IMR-90 (cell line): ENCODE measurements around the gene FBH1. TPM values are rescaled to one million over a fixed set of nuclear protein-coding genes. Genes with fewer than 3 reads are reported as not detected.

Source experiments
- ATAC-seq: fragments of 200-7000 bp; cut with Tn5 transposase; 2 replicates; pipeline ENCODE4 v1.9.1; 2020; ENCODE audit warnings: low read depth, mild to moderate bottlenecking, moderate library complexity
- BruUV-seq: library from RNA; stranded (reverse); fragments of 400-500 nt; replicated peaks from 2 replicates; lab custom pipeline; 2021; lab: Mats Ljungman, UMichigan
- CTCF ChIA-PET: fragments of 300-600 bp; formaldehyde crosslinking; extraction: SDS; loops from one replicate; lab custom pipeline; 2021; ENCODE audit warnings: antibody characterized with exemption; lab: Yijun Ruan, JAX
- POLR2A ChIA-PET: fragments of 300-600 bp; sonication (Branson Sonifier 250); formaldehyde crosslinking; loops from one replicate; lab custom pipeline; 2022; ENCODE audit warnings: antibody characterized with exemption; ENCODE audit not compliant: unreplicated experiment; lab: Charles Lee
- DNase-seq: peaks from one replicate; pipeline ENCODE4 v3.0.0; 2013
- H2AFZ ChIP-seq: replicated peaks from 2 replicates; pipeline ENCODE3; 2013; ENCODE audit warnings: low read length, mild to moderate bottlenecking; ENCODE audit not compliant: poor library complexity
- H2AK5ac ChIP-seq: 2 replicates; pipeline ENCODE4 v1.6.1; 2013; ENCODE audit warnings: low read depth, low read length, inconsistent platforms
- H2AK9ac ChIP-seq: replicated peaks from 2 replicates; pipeline ENCODE3; 2013; ENCODE audit warnings: mild to moderate bottlenecking, low read depth, low read length, moderate library complexity; ENCODE audit not compliant: poor library complexity
- H2BK120ac ChIP-seq: 2 replicates; pipeline ENCODE4 v1.6.1; 2013; ENCODE audit warnings: low read depth, low read length, inconsistent platforms
- H2BK15ac ChIP-seq: 3 replicates; pipeline ENCODE4 v1.6.1; 2013; ENCODE audit warnings: low read depth, low read length, inconsistent platforms
- H2BK20ac ChIP-seq: 2 replicates; pipeline ENCODE4 v1.6.1; 2013; ENCODE audit warnings: low read depth, mild to moderate bottlenecking, inconsistent platforms, low read length, moderate library complexity
- H2BK5ac ChIP-seq: 2 replicates; pipeline ENCODE4 v1.6.1; 2013; ENCODE audit warnings: mild to moderate bottlenecking, low read depth, low read length, inconsistent platforms; ENCODE audit not compliant: poor library complexity, severe bottlenecking
- H3K14ac ChIP-seq: replicated peaks from 2 replicates; pipeline ENCODE4 v1.6.1; 2013; ENCODE audit warnings: low read depth, low read length, inconsistent platforms
- H3K18ac ChIP-seq: 2 replicates; pipeline ENCODE4 v1.6.1; 2013; ENCODE audit warnings: low read depth, low read length, control low read depth
- H3K23ac ChIP-seq: 2 replicates; pipeline ENCODE4 v1.6.1; 2013; ENCODE audit warnings: low read depth, low read length, inconsistent platforms
- H3K27ac ChIP-seq: 2 replicates; pipeline ENCODE4 v1.5.1; 2013; ENCODE audit warnings: mild to moderate bottlenecking, control low read depth, low read length; ENCODE audit not compliant: insufficient read depth
- H3K27me3 ChIP-seq: 2 replicates; pipeline ENCODE4 v1.6.1; 2013; ENCODE audit warnings: low read length; ENCODE audit not compliant: control insufficient read depth, insufficient read depth
- H3K36me3 ChIP-seq: 2 replicates; pipeline ENCODE4 v1.6.1; 2013; ENCODE audit warnings: low read length, mixed read lengths; ENCODE audit not compliant: control insufficient read depth, insufficient read depth
- H3K4ac ChIP-seq: 2 replicates; pipeline ENCODE4 v1.6.1; 2013; ENCODE audit warnings: low read depth, low read length, inconsistent platforms
- H3K4me1 ChIP-seq: 2 replicates; pipeline ENCODE4 v1.6.1; 2013; ENCODE audit warnings: low read length, mixed read lengths; ENCODE audit not compliant: control insufficient read depth, insufficient read depth
- H3K4me2 ChIP-seq: 2 replicates; pipeline ENCODE4 v1.6.1; 2013; ENCODE audit warnings: low read depth, mild to moderate bottlenecking, control low read depth, low read length, moderate library complexity
- H3K4me3 ChIP-seq: 2 replicates; pipeline ENCODE4 v1.5.1; 2013; ENCODE audit warnings: low read depth, mild to moderate bottlenecking, control low read depth, low read length, moderate library complexity; ENCODE audit not compliant: insufficient read depth
- H3K56ac ChIP-seq: 2 replicates; pipeline ENCODE4 v1.6.1; 2013; ENCODE audit warnings: low read length, inconsistent platforms; ENCODE audit not compliant: insufficient read depth; ENCODE audit errors: extremely low read depth
- H3K79me1 ChIP-seq, 2 experiments: 2 replicates each; pipeline ENCODE4 v1.6.1; 2013; ENCODE audit warnings: low read length in 2 of 2, inconsistent platforms in 1 of 2, low read depth in 1 of 2
- H3K9ac ChIP-seq: 2 replicates; pipeline ENCODE4 v1.6.1; 2013; ENCODE audit warnings: low read depth, low read length, control low read depth
- H3K9me1 ChIP-seq: 2 replicates; pipeline ENCODE4 v1.6.1; 2013; ENCODE audit warnings: low read length, inconsistent platforms; ENCODE audit not compliant: insufficient read depth
- H3K9me3 ChIP-seq: 2 replicates; pipeline ENCODE4 v1.6.1; 2013; ENCODE audit warnings: low read length; ENCODE audit not compliant: control insufficient read depth, insufficient read depth
- H4K20me1 ChIP-seq: 2 replicates; pipeline ENCODE4 v1.6.1; 2013; ENCODE audit warnings: low read length, inconsistent platforms; ENCODE audit not compliant: insufficient read depth
- H4K5ac ChIP-seq: 2 replicates; pipeline ENCODE4 v1.6.1; 2013; ENCODE audit warnings: mild to moderate bottlenecking, low read depth, low read length, control low read depth
- H4K8ac ChIP-seq, 2 experiments: 2 replicates each; pipeline ENCODE4 v1.6.1; 2013; ENCODE audit warnings: low read depth in 2 of 2, low read length in 2 of 2, control low read depth in 1 of 2, inconsistent platforms in 1 of 2
- H4K91ac ChIP-seq: 2 replicates; pipeline ENCODE4 v1.6.1; 2013; ENCODE audit warnings: low read depth, low read length, inconsistent platforms; ENCODE audit not compliant: insufficient read depth
- CEBPB ChIP-seq: IDR thresholded peaks from 2 replicates; pipeline ENCODE4 v1.6.1; 2012; ENCODE audit warnings: low read depth, low read length, improper control_type of control experiment
- CTCF ChIP-seq: conservative IDR thresholded peaks from 2 replicates; pipeline ENCODE4 v1.5.1; 2012; ENCODE audit warnings: mild to moderate bottlenecking, low read depth, low read length, improper control_type of control experiment
- FOS ChIP-seq: fragments of 150-350 bp; IDR thresholded peaks from 2 replicates; pipeline ENCODE4 v1.6.1; 2016; ENCODE audit warnings: low read depth, low read length
- MXI1 ChIP-seq: IDR thresholded peaks from 2 replicates; pipeline ENCODE4 v1.6.1; 2012; ENCODE audit warnings: low read depth, mild to moderate bottlenecking, low read length, moderate library complexity, borderline replicate concordance
- NFE2L2 ChIP-seq: fragments of 150-350 bp; IDR thresholded peaks from 2 replicates; pipeline ENCODE4 v1.6.1; 2016; ENCODE audit warnings: low read depth, mild to moderate bottlenecking, low read length
- RAD21 ChIP-seq: IDR thresholded peaks from 2 replicates; pipeline ENCODE4 v1.6.1; 2012; ENCODE audit warnings: low read length, improper control_type of control experiment
- RCOR1 ChIP-seq: IDR thresholded peaks from 2 replicates; pipeline ENCODE4 v1.6.1; 2012; ENCODE audit warnings: mild to moderate bottlenecking, low read length, improper control_type of control experiment; ENCODE audit not compliant: insufficient replicate concordance
- RFX5 ChIP-seq: IDR thresholded peaks from 2 replicates; pipeline ENCODE4 v1.8.0; 2012; ENCODE audit warnings: low read depth, mild to moderate bottlenecking, low read length, moderate library complexity
- SMC3 ChIP-seq: fragments of 150-350 bp; IDR thresholded peaks from 2 replicates; pipeline ENCODE4 v1.6.1; 2016; ENCODE audit warnings: low read depth, mild to moderate bottlenecking, antibody characterized with exemption, low read length, moderate library complexity
- WGBS, 2 experiments: methylation state at CpG; one replicate each; pipeline versions ENCODE4 v1.1.5 to v1.1.7; 2013; ENCODE audit warnings: missing lambda C conversion rate in 2 of 2; ENCODE audit not compliant: insufficient read length in 1 of 2; ENCODE audit errors: extremely low coverage in 2 of 2; 5-methylcytosine and 5-hydroxymethylcytosine counted together
- dilution Hi-C: fragments of 300-500 bp; cut with HindIII; formaldehyde crosslinking; loops from one replicate; pipeline ENCODE4 v1.14.3; 2018; ENCODE audit warnings: low sequenced_read_pairs; ENCODE audit not compliant: unreplicated experiment
- in situ Hi-C: fragments of 300-500 bp; cut with MboI; formaldehyde crosslinking; loops from 3 replicates; pipeline ENCODE4 v1.14.3; 2019; ENCODE audit warnings: low sequenced_read_pairs, inconsistent platforms, mixed read lengths
- intact Hi-C: fragments of 100-400 bp; cut with micrococcal nuclease; formaldehyde crosslinking; loops from 2 replicates; pipeline ENCODE4 v1.10.0; 2022
- polyA plus RNA-seq, 3 experiments: library from polyadenylated mRNA; depleted of rRNA; stranded (reverse); fragments of >200 nt; gene quantifications; 2 replicates each; pipeline ENCODE4 v1.2.3, GENCODE V29; 2012; ENCODE audit warnings: low replicate concordance in 1 of 3
- total RNA-seq: library from RNA; depleted of rRNA; stranded (reverse); fragments of >200 nt; gene quantifications from 2 replicates; pipeline ENCODE4 v1.2.3, GENCODE V29; 2012

Gene FBH1
- total and polyA plus RNA-seq, 2 of the 4 experiments (the other 2 are of a cell fraction): 59.3 to 72.2 TPM

GRCh38 chr10:5935628-5936027 lies 45.6 kb downstream of the FBH1 start:
- H3K4me3 ChIP-seq: no peak overlapping the region
- H4K8ac ChIP-seq: no peak overlapping the region
- H3K56ac ChIP-seq: no peak overlapping the region
- no peaks in the 10 kb centered on the region for H3K27me3 ChIP-seq
- no peak overlapping the region for H2AFZ ChIP-seq
- H3K23ac ChIP-seq: no peak overlapping the region
- dilution Hi-C loops (no loop called here), in situ Hi-C loops (no loop called here), intact Hi-C loops (loop anchor here (1.0 kb wide), 1 partner anchor 8 kb away; no protein-coding TSS in a partner anchor)
- no peak overlapping the region for H2AK5ac ChIP-seq
- H3K4me2 ChIP-seq: no peak overlapping the region
- no peaks in the 10 kb centered on the region for H3K9me3 ChIP-seq
- H2BK120ac ChIP-seq: no peak overlapping the region
- H2BK20ac ChIP-seq: no peak overlapping the region
- no peak overlapping the region for H2BK5ac ChIP-seq
- H4K91ac ChIP-seq: no peak overlapping the region
- H2AK9ac ChIP-seq: no peak overlapping the region
- ATAC-seq: no peak
- H3K4ac ChIP-seq: no peak overlapping the region
- no peak overlapping the region for H3K9ac ChIP-seq
- TF ChIP-seq NFE2L2 (no peak), RCOR1 (no peak), FOS (no peak), RFX5 (no peak), CTCF (no peak), RAD21 (no peak), CEBPB (no peak), SMC3 (no peak), MXI1 (no peak)
- 84% methylated on average over 4 of the region's 10 CpGs; no CpG with 5 or more reads in 1 of the 2 experiments for WGBS, 2 experiments
- peaks cover 5 to 17% of the 10 kb centered on the region in 2 experiments for H3K79me1 ChIP-seq
- ChIA-PET CTCF (no interaction called here), POLR2A (interaction anchor here (0.5 kb wide), 1 partner anchor 510 kb away, joined by 3 read pairs; no protein-coding TSS in a partner anchor)
- no peak for DNase-seq
- BruUV-seq: no TSS peak
- no peak overlapping the region for H4K5ac ChIP-seq
- H3K9me1 ChIP-seq: 0 out of 2 replicates have a peak, but pooled peaks cover 7% of the 10 kb centered on the region
- H3K14ac ChIP-seq: no peak overlapping the region
- no peak overlapping the region for H3K18ac ChIP-seq
- H4K20me1 ChIP-seq: no peaks in the 10 kb centered on the region; the same call in 1 of the 2 replicates
- H3K27ac ChIP-seq: no peak overlapping the region
- no peaks in the 10 kb centered on the region for H3K4me1 ChIP-seq
- H2BK15ac ChIP-seq: no peak overlapping the region
- peaks cover 57% of the 10 kb centered on the region for H3K36me3 ChIP-seq
